Measurements from ENCODE around the gene FBXL17. TPM values are rescaled to one million over a fixed set of nuclear protein-coding genes. Genes with fewer than 3 reads are reported as not detected.

The FBXL17 gene
- total RNA-seq, 1 donor from 2014 or later = 8.2 TPM

DNA sequence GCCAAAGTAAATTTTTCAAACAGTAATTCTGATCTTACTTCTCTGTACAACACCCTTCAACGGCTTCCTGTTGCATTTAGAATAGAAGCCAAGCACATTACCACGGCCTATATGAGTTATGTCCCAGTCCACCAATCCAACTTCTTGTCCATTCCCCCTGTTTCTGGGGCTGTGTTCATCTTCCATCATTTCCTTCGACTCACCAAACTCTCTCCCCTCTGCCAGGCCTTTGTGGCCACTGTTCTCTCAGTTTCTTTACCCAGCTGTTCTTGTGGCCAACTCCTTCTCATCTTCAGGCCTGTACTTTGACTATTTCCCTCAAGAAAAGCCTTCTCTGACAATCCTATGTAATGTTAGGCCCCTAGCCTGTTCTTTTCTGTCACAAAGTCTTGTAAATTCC, 451.8 kb downstream of the FBXL17 start:
- H3K27ac Mint-ChIP-seq = no peak overlapping the region
- H3K4me3 Mint-ChIP-seq = no peak overlapping the region
- intact Hi-C loops (cut with micrococcal nuclease) = no loop called here
- no peak for DNase-seq (ENCODE audit: low spot score)
- no peaks in the 10 kb centered on the region for H3K9me3 Mint-ChIP-seq
- H3K27me3 Mint-ChIP-seq (ENCODE audit: insufficient read depth) = peaks cover 2% of the 10 kb centered on the region
- H3K4me1 Mint-ChIP-seq (ENCODE audit: low read depth) = peaks cover 8% of the 10 kb centered on the region
- H3K36me3 Mint-ChIP-seq (ENCODE audit: low read depth) = peaks cover 2% of the 10 kb centered on the region

DNA sequence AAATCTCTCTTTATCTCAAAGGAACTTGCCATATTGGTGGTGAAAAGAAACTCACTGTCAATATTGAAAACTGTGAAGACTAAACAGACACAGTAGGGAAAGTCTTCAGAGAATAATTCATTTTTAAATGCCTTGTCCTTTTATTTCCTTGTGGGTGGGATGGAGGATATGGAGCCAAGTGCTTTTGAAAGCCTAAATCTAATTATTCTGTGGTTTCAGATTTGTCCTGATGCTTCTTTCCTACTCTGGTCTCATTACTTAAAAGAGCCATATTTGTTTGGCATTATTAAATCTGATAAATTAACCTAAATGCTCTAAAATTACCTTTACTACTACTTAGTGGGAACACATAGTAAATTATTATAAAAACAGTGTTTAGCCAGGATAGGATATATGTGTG, 452.8 kb downstream of the FBXL17 start:
- no peak for DNase-seq (ENCODE audit: low spot score)
- H3K9me3 Mint-ChIP-seq = no peaks in the 10 kb centered on the region
- H3K36me3 Mint-ChIP-seq (ENCODE audit: low read depth) = peaks cover 2% of the 10 kb centered on the region
- H3K4me3 Mint-ChIP-seq = no peak overlapping the region
- peaks cover 2% of the 10 kb centered on the region for H3K27me3 Mint-ChIP-seq (ENCODE audit: insufficient read depth)
- peaks cover 13% of the 10 kb centered on the region for H3K4me1 Mint-ChIP-seq (ENCODE audit: low read depth)
- no peak overlapping the region for H3K27ac Mint-ChIP-seq
- intact Hi-C loops (cut with micrococcal nuclease) = no loop called here

DNA sequence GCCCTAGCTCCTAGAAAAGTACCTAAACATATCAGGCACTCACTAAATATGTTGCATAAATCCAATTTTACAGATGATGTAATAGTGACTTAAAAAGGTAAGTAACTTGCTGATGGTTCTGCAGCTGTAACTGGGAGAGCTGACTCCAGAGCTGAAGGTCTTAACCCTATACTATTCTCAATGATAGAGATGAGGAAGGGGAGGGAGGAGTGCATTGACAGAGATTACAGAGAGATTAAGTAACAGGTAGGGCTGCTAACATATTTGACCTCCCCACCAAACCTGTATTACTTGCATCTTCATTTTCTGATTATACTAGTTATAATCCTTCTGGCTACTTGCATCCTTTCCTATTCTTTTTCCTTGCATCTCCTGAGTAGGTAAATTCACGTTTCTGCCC, 455.8 kb downstream of the FBXL17 start:
- H3K4me1 Mint-ChIP-seq (ENCODE audit: low read depth) = peaks cover 13% of the 10 kb centered on the region

DNA sequence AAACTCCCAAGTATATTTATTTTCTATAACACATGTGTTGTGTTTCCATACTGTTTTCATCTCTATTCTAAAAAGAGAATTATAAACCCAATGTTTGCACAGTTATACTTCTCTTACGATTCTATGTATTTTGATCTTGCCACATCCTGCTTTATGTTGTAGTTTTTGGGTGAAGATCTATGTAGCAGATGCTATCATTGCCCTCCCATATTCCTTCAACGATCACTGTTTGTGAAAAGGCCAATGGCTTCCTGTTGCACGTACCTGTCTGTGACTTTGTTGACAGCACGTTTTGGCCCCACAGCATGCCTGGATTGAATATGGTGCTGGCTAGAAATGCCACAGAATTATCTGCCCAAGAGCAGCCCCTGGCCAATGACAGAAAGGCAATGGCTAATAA, 456.7 kb downstream of the FBXL17 start:
- no peaks in the 10 kb centered on the region for H3K27me3 Mint-ChIP-seq (ENCODE audit: insufficient read depth)
- H3K4me3 Mint-ChIP-seq = no peak overlapping the region
- no peaks in the 10 kb centered on the region for H3K9me3 Mint-ChIP-seq
- no peak for DNase-seq (ENCODE audit: low spot score)
- intact Hi-C loops (cut with micrococcal nuclease) = no loop called here
- H3K4me1 Mint-ChIP-seq (ENCODE audit: low read depth) = peaks cover 17% of the 10 kb centered on the region
- peaks cover 1% of the 10 kb centered on the region for H3K36me3 Mint-ChIP-seq (ENCODE audit: low read depth)
- H3K27ac Mint-ChIP-seq = no peak overlapping the region

More for the DNA sequence above, 455.8 kb downstream of the FBXL17 start:
- peaks cover 1% of the 10 kb centered on the region for H3K36me3 Mint-ChIP-seq (ENCODE audit: low read depth)
- no peaks in the 10 kb centered on the region for H3K9me3 Mint-ChIP-seq
- no peak for DNase-seq (ENCODE audit: low spot score)
- H3K27me3 Mint-ChIP-seq (ENCODE audit: insufficient read depth) = no peaks in the 10 kb centered on the region
- intact Hi-C loops (cut with micrococcal nuclease) = no loop called here
- H3K27ac Mint-ChIP-seq = no peak overlapping the region
- no peak overlapping the region for H3K4me3 Mint-ChIP-seq

DNA sequence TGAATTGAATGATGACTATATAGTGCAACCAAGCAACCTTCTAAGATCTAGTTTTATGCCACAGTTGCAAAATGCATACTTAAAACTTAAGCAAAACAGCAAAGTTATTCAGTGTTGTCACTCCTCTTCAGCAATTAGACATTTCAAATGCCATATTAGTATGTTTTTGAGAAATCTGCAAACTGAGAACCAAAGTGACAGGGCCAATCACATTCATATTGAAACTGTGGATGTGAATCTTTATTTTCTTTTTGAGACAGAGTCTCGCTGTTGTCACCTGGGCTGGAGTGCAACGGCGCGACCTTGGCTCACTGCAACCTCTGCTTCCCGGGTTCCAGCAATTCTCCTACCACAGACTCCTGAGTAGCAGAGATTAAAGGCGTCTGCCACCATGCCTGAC, 461.9 kb downstream of the FBXL17 start:
- intact Hi-C loops (cut with micrococcal nuclease) = loop anchor here (5.0 to 10.0 kb wide), 4 partner anchors 82 to 633 kb away; partner anchors contain the start of gene EFNA5
- Mint-ChIP-seq H3K27ac (peak overlapping the region; percentile 25), H3K27me3 (ENCODE audit: insufficient read depth) (no peaks in the 10 kb centered on the region), H3K36me3 (ENCODE audit: low read depth) (peaks cover 3% of the 10 kb centered on the region), H3K4me3 (no peak overlapping the region), H3K9me3 (peaks cover 4% of the 10 kb centered on the region), H3K4me1 (ENCODE audit: low read depth) (peaks cover 48% of the 10 kb centered on the region)
- DNase-seq (ENCODE audit: low spot score) = no peak

DNA sequence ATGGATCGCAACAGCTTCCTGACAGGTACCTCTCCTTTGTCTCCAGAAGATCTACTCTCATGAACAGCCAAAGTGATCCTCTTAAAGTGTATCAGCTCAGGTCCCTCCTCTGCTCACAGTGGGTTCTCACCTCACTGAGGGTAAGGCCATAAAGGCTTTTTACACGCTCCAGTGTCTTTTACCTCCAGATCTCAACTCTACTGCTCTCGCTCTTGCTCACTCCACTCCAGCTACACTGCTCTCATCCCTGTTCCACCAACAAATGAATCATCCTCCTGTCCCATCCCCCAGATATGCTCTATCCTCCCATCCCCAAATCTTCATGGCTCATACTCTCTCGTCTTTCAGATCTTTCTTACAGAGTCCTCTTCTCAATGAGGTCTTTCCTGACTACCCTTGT, 462.5 kb downstream of the FBXL17 start:
- peak overlapping the region; percentile 25 for H3K27ac Mint-ChIP-seq
- peaks cover 4% of the 10 kb centered on the region for H3K9me3 Mint-ChIP-seq
- intact Hi-C loops (cut with micrococcal nuclease) = loop anchor here (5.0 to 10.0 kb wide), 2 partner anchors 83 to 435 kb away; no protein-coding TSS in a partner anchor
- H3K27me3 Mint-ChIP-seq (ENCODE audit: insufficient read depth) = no peaks in the 10 kb centered on the region
- no peak overlapping the region for H3K4me3 Mint-ChIP-seq
- H3K4me1 Mint-ChIP-seq (ENCODE audit: low read depth) = peaks cover 44% of the 10 kb centered on the region
- H3K36me3 Mint-ChIP-seq (ENCODE audit: low read depth) = peaks cover 3% of the 10 kb centered on the region
- DNase-seq (ENCODE audit: low spot score) = no peak

DNA sequence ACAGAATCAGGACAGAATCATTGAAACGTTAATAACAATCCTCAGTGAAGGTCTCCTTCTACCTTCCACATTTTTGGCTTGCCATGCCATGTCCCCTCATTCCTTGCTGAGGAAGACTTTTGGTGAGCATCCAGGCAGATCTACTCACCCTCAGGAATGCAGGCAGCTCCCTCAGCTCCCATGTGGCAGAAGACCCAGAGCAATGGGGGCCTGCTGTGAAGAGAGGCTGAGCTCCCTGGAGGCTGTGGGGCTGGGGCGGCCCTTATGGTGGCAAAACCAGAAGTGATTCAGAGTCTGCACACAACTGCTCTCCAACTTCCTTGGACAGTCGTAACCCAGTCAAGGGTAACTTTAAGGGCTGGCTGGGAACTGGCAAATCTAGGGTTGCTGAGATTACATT, 463.9 kb downstream of the FBXL17 start:
- intact Hi-C loops (cut with micrococcal nuclease) = loop anchor here (5.0 to 10.0 kb wide), 2 partner anchors 84 to 433 kb away; no protein-coding TSS in a partner anchor
- Mint-ChIP-seq H3K4me1 (ENCODE audit: low read depth) (peaks cover 53% of the 10 kb centered on the region), H3K4me3 (no peak overlapping the region), H3K36me3 (ENCODE audit: low read depth) (peaks cover 5% of the 10 kb centered on the region), H3K27me3 (ENCODE audit: insufficient read depth) (no peaks in the 10 kb centered on the region), H3K27ac (no peak overlapping the region), H3K9me3 (peaks cover 4% of the 10 kb centered on the region)
- DNase-seq (ENCODE audit: low spot score) = no peak

DNA sequence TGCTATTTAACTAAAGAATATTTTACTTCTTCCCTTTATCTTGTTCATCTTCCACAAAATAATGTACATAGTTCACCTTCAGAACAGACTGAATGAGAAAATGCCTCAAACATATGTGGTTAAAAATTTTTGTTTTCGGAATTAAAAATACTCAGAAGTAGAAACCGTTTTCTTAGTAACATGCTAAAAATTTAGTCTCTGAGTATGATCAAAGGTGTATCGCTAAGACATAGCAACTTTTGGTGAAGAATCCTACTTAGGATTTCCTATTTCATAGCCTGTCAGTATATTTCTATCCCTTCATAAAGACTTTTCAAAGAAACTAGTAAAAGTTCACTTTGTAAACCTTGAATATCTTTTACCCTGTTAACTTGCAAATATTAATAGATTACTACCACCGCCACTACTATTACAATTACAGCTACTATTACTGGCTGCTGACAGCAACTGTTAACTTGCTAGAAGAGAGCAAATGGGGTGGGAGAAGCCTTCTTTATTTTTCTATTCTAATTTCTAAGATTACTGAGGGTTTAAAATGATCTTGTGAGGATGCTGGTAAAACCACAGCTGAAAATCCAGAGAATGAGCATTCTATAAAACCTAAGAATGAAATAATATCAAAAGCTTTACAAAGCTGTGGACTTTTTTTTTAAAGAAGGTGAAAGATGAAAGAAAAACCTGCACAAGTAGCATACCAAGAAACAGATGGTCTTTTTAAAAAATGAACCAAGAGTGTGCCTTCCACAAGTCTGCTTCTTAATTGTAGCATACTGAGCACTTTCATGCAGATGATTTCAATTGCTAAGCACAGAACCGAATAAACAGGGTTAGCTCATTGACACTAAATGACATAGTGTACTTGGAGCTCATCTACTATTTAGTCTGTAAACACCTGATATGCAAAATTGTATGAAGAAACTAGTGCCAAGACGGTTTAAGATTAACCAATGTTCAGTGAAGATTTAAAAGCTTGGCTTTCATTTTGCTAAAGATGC, 464.9 kb downstream of the FBXL17 start:
- H3K27me3 Mint-ChIP-seq (ENCODE audit: insufficient read depth) = no peaks in the 10 kb centered on the region
- H3K27ac Mint-ChIP-seq = peak overlapping the region; percentile 50
- H3K4me3 Mint-ChIP-seq = peak overlapping the region; percentile 55
- DNase-seq (ENCODE audit: low spot score) = no peak
- peaks cover 54% of the 10 kb centered on the region for H3K4me1 Mint-ChIP-seq (ENCODE audit: low read depth)
- peaks cover 5% of the 10 kb centered on the region for H3K36me3 Mint-ChIP-seq (ENCODE audit: low read depth)
- intact Hi-C loops (cut with micrococcal nuclease) = loop anchor here (5.0 to 10.0 kb wide), 2 partner anchors 85 to 432 kb away; no protein-coding TSS in a partner anchor
- H3K9me3 Mint-ChIP-seq = peaks cover 4% of the 10 kb centered on the region

DNA sequence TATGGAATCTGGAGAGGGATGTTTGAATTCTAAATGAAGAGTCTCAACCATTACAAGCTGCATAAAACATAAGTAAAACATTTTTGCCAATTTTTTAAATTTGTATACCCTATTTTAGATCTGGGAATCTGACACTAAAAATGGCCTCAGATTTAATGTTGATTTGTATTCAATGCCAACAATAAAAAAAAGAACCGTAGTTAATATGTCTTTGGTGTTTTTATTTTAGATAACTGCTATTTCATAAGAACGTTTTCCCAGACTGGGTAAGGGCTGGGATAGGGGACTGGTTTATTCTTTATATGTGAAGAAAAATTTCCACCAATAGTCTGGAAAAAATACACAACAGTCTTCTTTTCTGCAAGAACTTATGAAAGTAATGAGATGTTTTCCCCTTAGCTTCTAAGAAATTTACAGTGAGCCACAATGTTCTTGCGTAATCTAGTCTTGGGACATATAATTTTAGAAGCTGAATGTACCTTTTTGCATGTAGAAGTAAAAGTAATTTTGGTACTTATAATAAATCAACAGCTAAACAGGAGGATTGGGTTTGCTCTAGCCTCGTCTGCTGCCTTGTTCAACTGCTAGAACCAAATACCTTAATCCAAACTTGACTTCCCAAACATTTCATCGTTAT, 466.6 kb downstream of the FBXL17 start:
- intact Hi-C loops (cut with micrococcal nuclease) = loop anchor here (5.0 to 10.0 kb wide), 2 partner anchors 87 to 430 kb away; no protein-coding TSS in a partner anchor
- Mint-ChIP-seq H3K4me3 (no peak overlapping the region), H3K27ac (no peak overlapping the region), H3K36me3 (ENCODE audit: low read depth) (peaks cover 5% of the 10 kb centered on the region), H3K9me3 (peaks cover 4% of the 10 kb centered on the region), H3K4me1 (ENCODE audit: low read depth) (peaks cover 51% of the 10 kb centered on the region), H3K27me3 (ENCODE audit: insufficient read depth) (no peaks in the 10 kb centered on the region)
- DNase-seq (ENCODE audit: low spot score) = no peak

DNA sequence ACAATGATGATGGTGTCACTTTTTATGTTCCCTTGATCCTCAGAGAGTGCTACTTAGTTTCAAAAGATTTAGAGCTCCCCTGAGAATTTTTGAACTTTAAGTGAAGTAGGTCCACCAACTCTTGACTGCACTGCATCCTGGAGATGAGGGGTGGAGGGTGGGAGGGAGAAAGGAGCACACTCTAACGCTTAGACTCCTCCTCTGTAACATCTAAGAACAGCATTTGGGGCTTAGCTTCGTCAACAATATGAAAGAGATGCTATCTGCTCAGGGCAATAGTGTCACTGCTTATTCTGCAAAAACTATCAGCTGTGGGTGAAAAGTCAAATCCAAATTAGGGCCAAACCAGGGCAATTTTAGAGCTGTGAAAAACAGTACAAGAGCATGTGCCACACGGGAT, 468.4 kb downstream of the FBXL17 start:
- H3K4me1 Mint-ChIP-seq (ENCODE audit: low read depth) = peaks cover 35% of the 10 kb centered on the region
- H3K27me3 Mint-ChIP-seq (ENCODE audit: insufficient read depth) = no peaks in the 10 kb centered on the region
- intact Hi-C loops (cut with micrococcal nuclease) = loop anchor here (10.0 kb wide), 1 partner anchor 429 kb away; no protein-coding TSS in a partner anchor
- peak overlapping the region; percentile 42 for H3K27ac Mint-ChIP-seq
- H3K4me3 Mint-ChIP-seq = no peak overlapping the region
- peaks cover 5% of the 10 kb centered on the region for H3K9me3 Mint-ChIP-seq
- peaks cover 2% of the 10 kb centered on the region for H3K36me3 Mint-ChIP-seq (ENCODE audit: low read depth)
- no peak for DNase-seq (ENCODE audit: low spot score)

DNA sequence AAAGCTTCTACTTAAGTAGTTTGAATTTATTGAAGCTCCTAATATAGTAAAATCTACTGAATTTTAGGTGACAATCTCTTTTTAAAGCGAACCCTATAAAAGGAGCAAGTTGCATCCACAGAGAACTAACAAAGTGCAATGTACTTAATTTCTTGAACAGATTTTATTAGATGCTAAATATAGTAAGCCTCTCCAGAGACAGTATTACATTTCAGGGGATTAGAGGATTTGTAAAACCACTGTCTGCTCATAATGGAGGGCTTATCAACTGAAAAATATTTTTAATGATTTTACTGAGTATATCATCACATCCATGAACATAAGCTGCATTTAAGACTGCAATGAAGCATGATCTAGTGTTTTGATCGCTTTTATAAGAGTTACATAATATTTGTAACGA, 481.2 kb downstream of the FBXL17 start:
- no peaks in the 10 kb centered on the region for H3K4me1 Mint-ChIP-seq (ENCODE audit: low read depth)
- no peak overlapping the region for H3K27ac Mint-ChIP-seq
- no peak for DNase-seq (ENCODE audit: low spot score)
- no peaks in the 10 kb centered on the region for H3K27me3 Mint-ChIP-seq (ENCODE audit: insufficient read depth)
- H3K4me3 Mint-ChIP-seq = no peak overlapping the region
- intact Hi-C loops (cut with micrococcal nuclease) = no loop called here
- peaks cover 5% of the 10 kb centered on the region for H3K9me3 Mint-ChIP-seq
- H3K36me3 Mint-ChIP-seq (ENCODE audit: low read depth) = peaks cover 1% of the 10 kb centered on the region

DNA sequence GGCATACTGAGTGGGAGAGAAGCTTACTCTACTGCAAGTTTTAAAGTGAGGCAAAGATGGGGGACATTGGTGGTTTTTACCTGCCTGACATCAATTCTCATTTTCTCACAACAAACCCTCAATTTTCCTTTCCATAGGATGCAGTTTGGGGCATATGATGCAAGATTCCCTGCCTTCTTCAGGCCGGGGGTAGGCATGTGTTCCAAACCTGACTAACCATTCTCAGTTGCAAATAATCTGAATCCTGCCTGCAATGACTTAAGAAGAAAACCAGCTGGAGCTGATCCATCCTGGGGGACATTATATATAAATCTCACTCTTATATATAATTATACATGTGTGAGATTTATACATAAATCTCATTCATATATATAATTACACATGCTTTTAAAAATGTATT, 487.5 kb downstream of the FBXL17 start:
- no peak overlapping the region for H3K27ac Mint-ChIP-seq
- intact Hi-C loops (cut with micrococcal nuclease) = no loop called here
- H3K36me3 Mint-ChIP-seq (ENCODE audit: low read depth) = peaks cover 3% of the 10 kb centered on the region
- H3K4me3 Mint-ChIP-seq = no peak overlapping the region
- H3K27me3 Mint-ChIP-seq (ENCODE audit: insufficient read depth) = no peaks in the 10 kb centered on the region
- H3K9me3 Mint-ChIP-seq = peaks cover 8% of the 10 kb centered on the region
- H3K4me1 Mint-ChIP-seq (ENCODE audit: low read depth) = no peaks in the 10 kb centered on the region
- DNase-seq (ENCODE audit: low spot score) = no peak

DNA sequence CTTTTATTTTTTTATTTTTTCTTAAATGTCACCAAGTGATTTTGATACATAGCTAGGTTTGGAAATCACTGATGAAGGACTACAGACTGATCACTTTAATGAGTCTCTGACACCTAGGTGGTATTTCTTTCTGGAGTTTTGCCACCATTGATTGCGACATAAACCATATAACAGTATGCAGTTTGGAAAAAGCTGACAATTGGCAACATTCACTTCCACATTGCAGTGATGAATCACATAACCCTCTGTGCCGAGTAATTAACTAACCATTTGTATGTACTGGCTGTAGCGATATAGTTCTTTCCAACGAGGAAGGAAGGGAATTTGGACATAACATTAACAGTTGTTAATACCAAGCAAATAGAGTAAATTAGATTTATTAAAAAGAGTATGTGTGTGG, 488.3 kb downstream of the FBXL17 start:
- Mint-ChIP-seq H3K36me3 (ENCODE audit: low read depth) (peaks cover 1% of the 10 kb centered on the region), H3K27ac (no peak overlapping the region), H3K9me3 (peaks cover 3% of the 10 kb centered on the region), H3K4me1 (ENCODE audit: low read depth) (no peaks in the 10 kb centered on the region), H3K4me3 (no peak overlapping the region), H3K27me3 (ENCODE audit: insufficient read depth) (no peaks in the 10 kb centered on the region)
- DNase-seq (ENCODE audit: low spot score) = no peak
- intact Hi-C loops (cut with micrococcal nuclease) = no loop called here
